GM23338 (cell line): ENCODE results near the gene NFXL1. TPM values are rescaled to one million over a fixed set of nuclear protein-coding genes. Genes with fewer than 3 reads are reported as not detected.

Source experiments
- ATAC-seq: fragments of 200-7000 bp; cut with Tn5 transposase; 3 replicates; pipeline ENCODE4 v1.9.1; 2020
- DNase-seq: peaks from one replicate; pipeline ENCODE4 v3.0.0-alpha.2; 2015; ENCODE audit warnings: low spot score
- H2AFZ ChIP-seq: fragments of 200-600 bp; sonication (generic); 2 replicates; pipeline ENCODE4 v1.8.0; 2016; ENCODE audit warnings: antibody characterized with exemption, mild to moderate bottlenecking, moderate library complexity
- H3F3A ChIP-seq: fragments of 200-600 bp; sonication (generic); replicated peaks from 2 replicates; pipeline ENCODE4 v1.8.0; 2017; ENCODE audit warnings: antibody characterized with exemption, mixed run types, low read depth
- H3K27ac ChIP-seq: fragments of 200-600 bp; sonication (generic); 2 replicates; pipeline ENCODE4 v1.6.1; 2016; ENCODE audit warnings: low read depth
- H3K27me3 ChIP-seq: fragments of 200-600 bp; sonication (generic); 2 replicates; pipeline ENCODE4 v1.8.0; 2016; ENCODE audit warnings: mild to moderate bottlenecking, mixed run types, moderate library complexity; ENCODE audit not compliant: insufficient read depth
- H3K36me3 ChIP-seq: fragments of 200-600 bp; sonication (generic); 2 replicates; pipeline ENCODE4 v1.8.0; 2016; ENCODE audit warnings: mild to moderate bottlenecking; ENCODE audit not compliant: insufficient read depth
- H3K4me1 ChIP-seq: fragments of 200-600 bp; sonication (generic); 2 replicates; pipeline ENCODE4 v1.8.0; 2016; ENCODE audit warnings: mild to moderate bottlenecking, moderate library complexity; ENCODE audit not compliant: insufficient read depth
- H3K4me2 ChIP-seq: fragments of 200-600 bp; sonication (generic); 2 replicates; pipeline ENCODE4 v1.7.1; 2017; ENCODE audit warnings: mixed run types
- H3K4me3 ChIP-seq: fragments of 200-600 bp; sonication (generic); 2 replicates; pipeline ENCODE4 v1.6.1; 2016; ENCODE audit warnings: mixed run types
- H3K79me2 ChIP-seq: fragments of 200-600 bp; sonication (generic); replicated peaks from 2 replicates; pipeline ENCODE4 v1.8.0; 2017; ENCODE audit warnings: mild to moderate bottlenecking; ENCODE audit not compliant: insufficient read depth
- H3K9me2 ChIP-seq: fragments of 200-600 bp; sonication (generic); 2 replicates; pipeline ENCODE4 v1.8.0; 2017; ENCODE audit not compliant: insufficient read depth
- H4K20me1 ChIP-seq: fragments of 200-600 bp; sonication (generic); replicated peaks from 2 replicates; pipeline ENCODE4 v1.8.0; 2017; ENCODE audit warnings: mild to moderate bottlenecking; ENCODE audit not compliant: insufficient read depth
- H3K27ac Mint-ChIP-seq: 2 replicates; pipeline ENCODE4 v1.8.0; 2020; ENCODE audit warnings: inconsistent platforms, mild to moderate bottlenecking, moderate library complexity, mixed read lengths
- H3K27me3 Mint-ChIP-seq: 3 replicates; pipeline ENCODE4 v1.8.0; 2022; ENCODE audit warnings: low read depth, mild to moderate bottlenecking, moderate library complexity, mixed read lengths, inconsistent platforms; ENCODE audit not compliant: insufficient read depth, poor library complexity
- H3K36me3 Mint-ChIP-seq: 3 replicates; pipeline ENCODE4 v1.8.0; 2021; ENCODE audit warnings: low read depth, mild to moderate bottlenecking, inconsistent platforms, moderate library complexity, mixed read lengths
- H3K4me1 Mint-ChIP-seq: 3 replicates; pipeline ENCODE4 v1.8.0; 2020; ENCODE audit warnings: mild to moderate bottlenecking, inconsistent platforms, mixed read lengths
- H3K4me3 Mint-ChIP-seq: 3 replicates; pipeline ENCODE4 v1.8.0; 2021; ENCODE audit warnings: moderate library complexity, mild to moderate bottlenecking, inconsistent platforms, mixed read lengths
- H3K9me3 Mint-ChIP-seq: 3 replicates; pipeline ENCODE4 v1.8.0; 2020; ENCODE audit warnings: moderate library complexity, mild to moderate bottlenecking, inconsistent platforms, mixed read lengths
- CTCF ChIP-seq, 2 experiments: fragments of 200-600 bp in 1 of 2; sonication (generic) in 1 of 2; conservative IDR thresholded peaks; 2 replicates each; pipeline versions ENCODE4 v1.5.1 to v1.6.1; 2016 to 2017; ENCODE audit warnings: antibody characterized with exemption in 2 of 2, low read depth in 2 of 2, mild to moderate bottlenecking in 2 of 2, moderate library complexity in 1 of 2
- EZH2 ChIP-seq: fragments of 200-600 bp; sonication (generic); IDR thresholded peaks from one replicate; pipeline ENCODE4 v1.8.0; 2017; ENCODE audit warnings: antibody characterized with exemption, mild to moderate bottlenecking, low read depth; ENCODE audit not compliant: unreplicated experiment
- JUNB ChIP-seq: IDR thresholded peaks from one replicate; pipeline ENCODE4 v1.6.1; 2016; ENCODE audit warnings: antibody characterized with exemption; ENCODE audit not compliant: unreplicated experiment
- NANOG ChIP-seq: IDR thresholded peaks from 2 replicates; pipeline ENCODE4 v1.6.1; 2016; ENCODE audit warnings: antibody characterized with exemption, borderline replicate concordance
- REST ChIP-seq: IDR thresholded peaks from one replicate; pipeline ENCODE4 v1.6.1; 2018; ENCODE audit warnings: antibody characterized with exemption; ENCODE audit not compliant: unreplicated experiment
- ZNF114 ChIP-seq: fragments of 250-450 bp; sonication (Bioruptor Pico); IDR thresholded peaks from 2 replicates; pipeline ENCODE4 v1.5.0; 2020; ENCODE audit warnings: mild to moderate bottlenecking, moderate library complexity
- ZNF331 ChIP-seq: fragments of 250-450 bp; sonication (Bioruptor Pico); IDR thresholded peaks from 2 replicates; pipeline ENCODE4 v1.5.0; 2020; ENCODE audit warnings: low read depth, mild to moderate bottlenecking, moderate library complexity
- polyA plus RNA-seq: library from polyadenylated mRNA; unstranded; fragments of >200 nt; fragmentation: Nextera tagmentation; extraction: Ambion mirVana; gene quantifications from 2 replicates; pipeline ENCODE4 v1.2.1, GENCODE V29; 2016
- total RNA-seq: library from RNA; depleted of rRNA; stranded (reverse); fragments of >200 nt; shearing (Covaris generic); gene quantifications from 2 replicates; pipeline ENCODE4 v1.2.3, GENCODE V29; 2014
- TF ChIP-seq, protein P1 (sequence below): IDR thresholded peaks from 2 replicates; pipeline ENCODE4 v1.6.1; 2016; ENCODE audit warnings: antibody characterized with exemption

NFXL1 gene
- total and polyA plus RNA-seq, 2 experiments from 2014 or later, result 19.4 to 31.7 TPM

DNA sequence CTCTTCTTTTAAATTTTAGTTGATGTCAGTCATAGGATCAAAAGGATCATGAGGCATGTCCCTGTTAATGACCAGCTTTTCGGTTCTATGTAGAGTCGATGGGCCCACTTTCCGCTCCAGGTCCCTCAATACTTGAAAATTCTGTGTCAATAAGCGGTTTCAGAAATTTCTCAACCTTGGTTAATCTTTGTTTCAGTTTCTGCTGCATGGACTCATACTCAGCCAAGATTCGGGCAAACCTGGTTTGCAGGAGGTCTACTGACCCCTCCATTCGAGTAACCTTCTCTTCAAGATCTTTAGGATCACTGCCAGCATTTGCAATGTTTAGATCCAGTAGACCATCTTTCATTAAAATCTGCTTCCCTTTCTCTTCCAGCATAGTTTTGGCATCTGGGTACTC lies 22.0 kb upstream of the NFXL1 start:
- no peak for DNase-seq
- TF ChIP-seq ZNF114 (no peak), EZH2 (no peak), JUNB (no peak), NANOG (no peak), REST (no peak), ZNF331 (CRISPR knock-in tag) (no peak)
- TF ChIP-seq, protein P1, sequence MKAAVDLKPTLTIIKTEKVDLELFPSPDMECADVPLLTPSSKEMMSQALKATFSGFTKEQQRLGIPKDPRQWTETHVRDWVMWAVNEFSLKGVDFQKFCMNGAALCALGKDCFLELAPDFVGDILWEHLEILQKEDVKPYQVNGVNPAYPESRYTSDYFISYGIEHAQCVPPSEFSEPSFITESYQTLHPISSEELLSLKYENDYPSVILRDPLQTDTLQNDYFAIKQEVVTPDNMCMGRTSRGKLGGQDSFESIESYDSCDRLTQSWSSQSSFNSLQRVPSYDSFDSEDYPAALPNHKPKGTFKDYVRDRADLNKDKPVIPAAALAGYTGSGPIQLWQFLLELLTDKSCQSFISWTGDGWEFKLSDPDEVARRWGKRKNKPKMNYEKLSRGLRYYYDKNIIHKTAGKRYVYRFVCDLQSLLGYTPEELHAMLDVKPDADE, result no peak
- no peak overlapping the region for H2AFZ ChIP-seq
- H3K4me3 Mint-ChIP-seq, result no peak overlapping the region
- no peak overlapping the region for H3K4me2 ChIP-seq
- H3K27me3 ChIP-seq, result no peaks in the 10 kb centered on the region
- H3K27ac Mint-ChIP-seq, result no peak overlapping the region
- H3K9me2 ChIP-seq, result no peaks in the 10 kb centered on the region
- H3K4me1 Mint-ChIP-seq, result no peaks in the 10 kb centered on the region
- H3K4me3 ChIP-seq, result no peak overlapping the region
- no peaks in the 10 kb centered on the region for H3K79me2 ChIP-seq
- peaks cover 4% of the 10 kb centered on the region; the same call in 2 of the 3 replicates for H3K36me3 Mint-ChIP-seq
- peaks cover 5% of the 10 kb centered on the region for H3K27me3 Mint-ChIP-seq
- peaks cover 12% of the 10 kb centered on the region for H3K9me3 Mint-ChIP-seq
- no peaks in the 10 kb centered on the region for H3K4me1 ChIP-seq
- no peaks in the 10 kb centered on the region for H3F3A ChIP-seq
- no peaks in the 10 kb centered on the region for H3K36me3 ChIP-seq
- ATAC-seq, result no peak
- H4K20me1 ChIP-seq, result no peaks in the 10 kb centered on the region
- H3K27ac ChIP-seq, result no peak overlapping the region

GRCh38 chr4:47933840-47934239 lies 19.5 kb upstream of the NFXL1 start:
- TF ChIP-seq ZNF331 (CRISPR knock-in tag) (no peak), NANOG (no peak), CTCF (conservative IDR thresholded peaks at IDR 0.05; ENCODE audit: low read depth in 2 of 2) (peak; percentile 60 to 75)
- Mint-ChIP-seq H3K4me1 (no peaks in the 10 kb centered on the region), H3K4me3 (no peak overlapping the region), H3K9me3 (peaks cover 12% of the 10 kb centered on the region), H3K27me3 (peaks cover 7% of the 10 kb centered on the region), H3K27ac (no peak overlapping the region), H3K36me3 (peaks cover 4% of the 10 kb centered on the region; the same call in 2 of the 3 replicates)
- no peaks in the 10 kb centered on the region for H3K4me1 ChIP-seq
- no peak overlapping the region for H3K4me2 ChIP-seq
- H3K79me2 ChIP-seq, result no peaks in the 10 kb centered on the region
- no peaks in the 10 kb centered on the region for H3K27me3 ChIP-seq
- DNase-seq (peak; percentile 63), ATAC-seq (no peak)
- no peaks in the 10 kb centered on the region for H3F3A ChIP-seq
- no peak overlapping the region for H3K27ac ChIP-seq
- no peaks in the 10 kb centered on the region for H4K20me1 ChIP-seq
- H3K36me3 ChIP-seq, result no peaks in the 10 kb centered on the region
- no peaks in the 10 kb centered on the region for H3K9me2 ChIP-seq
- H3K4me3 ChIP-seq, result no peak overlapping the region
- no peak overlapping the region for H2AFZ ChIP-seq
